GM06990 (cell line): ENCODE data around the gene DUX4.
"Not testable (repeated sequence)": the region's sequence is repeated elsewhere in the genome, so short reads cannot be mapped to it uniquely, and the experiment has no call there.

Experiments
- DNase-seq: peaks from one replicate; pipeline ENCODE4 v3.0.0-alpha.2; 2011; ENCODE audit not compliant: insufficient read length; ENCODE audit errors: extremely low read depth
- H3K27me3 ChIP-seq: replicated peaks from 2 replicates; pipeline ENCODE4 v1.6.0; 2011; ENCODE audit warnings: low read length; ENCODE audit not compliant: control insufficient read depth, insufficient read depth
- H3K36me3 ChIP-seq: 2 replicates; pipeline ENCODE4 v1.5.1; 2011; ENCODE audit warnings: low read length; ENCODE audit not compliant: control insufficient read depth, insufficient read depth
- H3K4me3 ChIP-seq: replicated peaks from 2 replicates; pipeline ENCODE4 v1.5.1; 2011; ENCODE audit warnings: low read depth, mild to moderate bottlenecking, control low read depth, low read length

The DUX4 gene

GRCh38 chr4:190173428-190173827, at the start of gene DUX4:
Gene DUX4 (plus strand): TSS chr4:190173774. CDS start chr4:190173774, 0 bp downstream.
- not testable (repeated sequence) for H3K27me3 ChIP-seq, H3K36me3 ChIP-seq, H3K4me3 ChIP-seq, DNase-seq

- not testable (repeated sequence) for H3K4me3 ChIP-seq, DNase-seq, H3K36me3 ChIP-seq, H3K27me3 ChIP-seq
Measured at GRCh38 chr4:190175436-190175835, 1.9 kb downstream of the DUX4 start.

GRCh38 chr4:190177727-190178605, 4.4 kb downstream of the DUX4 start:
- H3K4me3 ChIP-seq, DNase-seq, H3K27me3 ChIP-seq, H3K36me3 ChIP-seq: not testable (repeated sequence)

- not testable (repeated sequence) for H3K27me3 ChIP-seq, H3K4me3 ChIP-seq, H3K36me3 ChIP-seq, DNase-seq
Measured at GRCh38 chr4:190178606-190178990, 5.0 kb downstream of the DUX4 start.

GRCh38 chr4:190179030-190179739, 5.6 kb downstream of the DUX4 start:
- H3K36me3 ChIP-seq, H3K4me3 ChIP-seq, H3K27me3 ChIP-seq, DNase-seq: not testable (repeated sequence)

GRCh38 chr4:190179740-190180094, 6.1 kb downstream of the DUX4 start:
- H3K27me3 ChIP-seq, DNase-seq, H3K4me3 ChIP-seq, H3K36me3 ChIP-seq: not testable (repeated sequence)

- not testable (repeated sequence) for H3K27me3 ChIP-seq, H3K36me3 ChIP-seq, H3K4me3 ChIP-seq, DNase-seq
Measured at GRCh38 chr4:190180947-190181346, 7.4 kb downstream of the DUX4 start.

- H3K27me3 ChIP-seq, H3K4me3 ChIP-seq, H3K36me3 ChIP-seq, DNase-seq: not testable (repeated sequence)
Measured at GRCh38 chr4:190181481-190182100, 8.0 kb downstream of the DUX4 start.

- not testable (repeated sequence) for H3K4me3 ChIP-seq, DNase-seq, H3K27me3 ChIP-seq, H3K36me3 ChIP-seq
Measured at GRCh38 chr4:190203510-190203909, 29.9 kb downstream of the DUX4 start.
